GM19238 (cell line): ENCODE measurements around the gene DOCK6.

ENCODE experiments used
- DNase-seq: peaks from one replicate; pipeline ENCODE4 v3.0.0; 2011; ENCODE audit warnings: low spot score; ENCODE audit not compliant: insufficient read length

DOCK6 gene

DNA sequence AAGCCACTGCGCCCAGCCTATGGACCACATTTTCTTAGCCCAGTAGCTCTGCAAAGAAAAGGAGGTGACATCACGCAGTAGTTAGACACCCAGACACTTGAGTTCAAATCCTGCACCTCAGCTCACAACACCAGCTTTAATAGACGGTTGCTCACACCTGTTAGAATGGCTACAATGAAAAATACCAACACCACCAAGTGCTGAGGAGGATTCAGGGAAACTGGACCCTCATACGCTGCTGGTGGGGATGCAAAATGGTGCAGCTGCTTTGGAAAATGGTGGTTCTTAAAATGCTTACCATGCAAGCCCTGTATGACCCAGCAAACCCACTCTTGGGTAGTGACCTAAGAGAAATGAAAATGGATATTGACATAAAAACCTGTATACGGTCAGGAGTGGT lies 11.7 kb upstream of the DOCK6 start:
- DNase-seq = no peak

DNA sequence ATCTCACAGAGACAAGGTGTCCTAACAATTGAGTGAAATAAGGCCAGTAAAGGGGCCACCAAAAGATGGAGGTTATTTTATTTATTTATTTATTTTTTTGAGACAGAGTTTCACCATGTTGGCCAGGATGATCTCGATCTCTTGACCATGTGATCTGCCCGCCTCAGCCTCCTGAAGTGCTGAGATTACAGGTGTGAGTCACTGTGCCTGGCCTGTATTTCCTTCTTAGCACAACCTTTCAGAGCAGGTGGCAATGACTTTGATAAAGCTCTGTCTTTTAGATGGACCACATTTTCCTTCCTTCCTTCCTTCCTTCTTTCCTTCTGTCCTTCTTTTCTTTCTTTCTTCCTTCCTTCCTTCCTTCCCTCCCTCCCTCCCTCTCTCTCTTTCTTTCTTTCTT lies 11.0 kb upstream of the DOCK6 start:
- no peak for DNase-seq

DNA sequence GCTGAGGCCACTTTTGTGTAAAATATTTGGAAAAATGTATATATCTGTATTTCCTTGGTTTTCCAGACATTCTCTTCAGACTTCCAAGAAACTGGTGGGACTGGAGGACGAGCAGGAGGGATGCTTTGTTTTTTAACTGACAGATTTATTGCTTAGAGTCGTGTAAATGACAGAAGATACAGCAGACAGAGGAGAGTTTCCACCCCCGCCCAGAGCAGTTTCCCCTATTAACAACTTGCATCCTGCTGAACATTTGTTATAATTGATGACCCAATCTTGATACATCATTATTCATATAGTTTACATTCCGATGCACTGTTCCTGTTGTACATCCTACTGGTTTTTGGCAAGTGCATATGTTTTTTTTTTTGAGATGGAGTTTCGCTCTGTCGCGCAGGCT lies 7.1 kb upstream of the DOCK6 start:
- DNase-seq = no peak

GRCh38 chr19:11268783-11269267 lies 6.5 kb upstream of the DOCK6 start:
- no peak for DNase-seq

GRCh38 chr19:11267316-11268085 lies 5.2 kb upstream of the DOCK6 start:
- no peak for DNase-seq

DNA sequence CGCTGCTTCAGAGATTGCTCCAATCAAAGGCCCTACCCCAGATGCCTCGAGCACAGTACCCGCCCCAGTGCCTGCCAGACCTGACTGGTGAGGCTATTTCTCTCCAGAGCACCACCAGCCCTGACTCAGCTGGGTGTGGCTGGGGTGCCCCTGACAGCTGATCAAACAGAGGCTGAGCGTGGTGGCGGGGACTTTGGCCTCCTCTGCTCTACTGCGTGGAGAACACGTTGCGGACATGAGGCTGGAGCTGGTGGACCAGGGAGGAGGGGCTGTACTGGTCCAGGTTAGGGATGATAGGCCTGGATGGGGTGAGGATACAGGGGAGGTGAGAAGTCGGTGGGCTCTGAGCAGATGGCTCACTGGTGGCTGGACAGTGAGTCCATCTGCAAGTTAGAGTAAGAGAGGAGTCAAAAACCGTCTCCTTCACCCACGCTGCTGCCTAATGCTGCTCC lies 3.5 kb upstream of the DOCK6 start:
- DNase-seq = no peak

- no peak for DNase-seq
Measured at GRCh38 chr19:11265177-11265784, 3.0 kb upstream of the DOCK6 start.

- no peak for DNase-seq
Measured at GRCh38 chr19:11264452-11265176, 2.3 kb upstream of the DOCK6 start.

GRCh38 chr19:11263726-11264125 lies 1.4 kb upstream of the DOCK6 start:
- DNase-seq = no peak

- DNase-seq = no peak
Measured at GRCh38 chr19:11261431-11261970, 823 bp downstream of the DOCK6 start.

DNA sequence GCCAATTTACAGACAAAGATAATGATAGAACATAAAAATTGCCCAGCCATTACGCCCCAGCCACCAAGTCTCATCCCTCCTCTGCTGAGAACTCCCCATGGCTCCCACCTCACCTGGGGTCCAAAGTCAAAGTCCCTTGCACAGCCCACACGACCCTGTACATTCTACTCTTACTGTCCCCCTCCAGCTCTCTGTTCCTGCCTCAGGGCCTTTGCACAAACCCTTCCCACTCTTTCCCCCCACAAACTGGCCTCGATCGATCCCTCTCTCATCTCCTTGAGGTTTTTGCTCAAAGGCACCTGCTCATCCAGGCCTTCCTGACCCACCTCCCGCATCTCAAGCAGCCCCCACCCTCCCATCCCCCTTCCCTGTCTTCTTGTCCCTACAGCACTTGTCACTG lies 1.3 kb downstream of the DOCK6 start:
- DNase-seq = no peak

DNA sequence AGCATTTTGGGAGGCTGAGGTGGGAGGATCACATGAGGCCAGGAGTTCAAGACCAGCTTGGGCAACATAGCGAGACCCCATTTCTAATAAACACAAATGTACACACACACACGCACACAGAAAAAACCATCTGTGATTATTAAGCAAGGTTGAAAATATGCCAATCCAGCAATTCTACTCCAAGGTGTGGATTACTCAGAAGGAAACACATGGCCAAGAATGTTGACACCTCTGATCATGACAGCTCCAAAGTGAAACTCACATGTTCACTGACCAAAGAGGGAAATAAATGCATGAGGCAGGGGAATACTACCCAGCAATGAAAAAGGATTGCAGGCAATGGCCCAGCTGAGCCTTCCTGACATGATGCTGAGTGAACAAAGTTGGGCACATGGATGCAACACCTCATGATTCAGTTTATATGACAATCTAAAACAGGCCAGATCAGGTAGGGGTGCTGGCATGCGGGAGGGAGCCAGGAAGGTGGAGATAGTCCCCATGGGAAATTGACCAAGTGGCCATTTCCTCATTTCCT lies 4.4 kb downstream of the DOCK6 start:
- DNase-seq = no peak

- DNase-seq = no peak
Measured at GRCh38 chr19:11256189-11256588, 6.1 kb downstream of the DOCK6 start.

DNA sequence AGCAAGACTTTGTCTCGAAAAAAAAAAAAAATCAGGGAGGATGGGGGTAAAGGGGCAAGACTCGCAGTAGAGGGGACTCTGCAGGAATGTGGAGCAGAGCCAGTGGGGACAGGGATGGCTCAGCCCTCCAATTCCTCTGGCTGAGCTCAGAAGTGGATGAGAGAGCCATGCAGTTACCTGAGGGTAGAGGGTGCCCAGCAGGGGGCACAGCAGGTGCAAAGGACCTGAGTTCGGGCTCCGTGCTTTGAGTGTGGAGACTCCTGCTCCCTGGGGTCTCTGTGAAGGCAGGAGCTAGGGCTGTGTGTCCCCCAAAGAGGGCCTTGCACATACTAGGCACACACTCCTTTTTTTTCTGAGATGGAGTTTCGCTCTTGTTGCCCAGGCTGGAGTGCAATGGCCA lies 7.7 kb downstream of the DOCK6 start:
- DNase-seq = no peak

DNA sequence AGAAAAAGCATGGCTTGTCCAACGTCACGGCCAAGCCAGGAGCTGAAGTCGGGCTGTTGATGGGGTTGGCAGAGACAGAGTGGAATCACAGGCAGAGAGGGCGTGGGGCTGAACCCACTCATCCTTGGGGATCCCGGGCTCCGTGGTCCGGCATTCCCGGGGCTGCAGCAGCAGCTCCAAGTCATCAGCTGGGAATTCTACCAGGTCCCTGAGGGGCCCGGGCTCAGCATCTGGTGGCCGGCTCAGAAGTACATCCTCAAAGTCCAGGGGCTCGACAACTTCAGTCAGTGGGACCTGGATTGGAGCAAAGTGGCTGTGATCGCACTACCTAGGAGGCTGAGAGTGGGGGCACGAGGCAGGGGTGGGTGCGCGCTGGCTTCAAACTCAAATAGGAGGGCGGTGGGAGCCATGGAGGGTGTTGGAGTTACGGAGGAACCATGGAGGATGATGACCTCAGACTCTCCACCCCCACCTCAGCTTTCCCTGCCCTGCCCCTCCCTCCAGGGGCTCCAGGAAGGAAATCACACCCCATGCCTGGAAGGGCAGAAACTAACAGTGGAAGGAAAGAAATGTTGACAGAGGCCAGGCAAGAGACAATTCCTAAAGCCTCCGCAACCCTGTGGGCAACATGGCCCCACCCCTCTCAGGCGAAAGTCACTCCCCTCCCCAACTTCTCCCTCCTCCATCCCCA lies 9.5 kb downstream of the DOCK6 start:
- DNase-seq = no peak

DNA sequence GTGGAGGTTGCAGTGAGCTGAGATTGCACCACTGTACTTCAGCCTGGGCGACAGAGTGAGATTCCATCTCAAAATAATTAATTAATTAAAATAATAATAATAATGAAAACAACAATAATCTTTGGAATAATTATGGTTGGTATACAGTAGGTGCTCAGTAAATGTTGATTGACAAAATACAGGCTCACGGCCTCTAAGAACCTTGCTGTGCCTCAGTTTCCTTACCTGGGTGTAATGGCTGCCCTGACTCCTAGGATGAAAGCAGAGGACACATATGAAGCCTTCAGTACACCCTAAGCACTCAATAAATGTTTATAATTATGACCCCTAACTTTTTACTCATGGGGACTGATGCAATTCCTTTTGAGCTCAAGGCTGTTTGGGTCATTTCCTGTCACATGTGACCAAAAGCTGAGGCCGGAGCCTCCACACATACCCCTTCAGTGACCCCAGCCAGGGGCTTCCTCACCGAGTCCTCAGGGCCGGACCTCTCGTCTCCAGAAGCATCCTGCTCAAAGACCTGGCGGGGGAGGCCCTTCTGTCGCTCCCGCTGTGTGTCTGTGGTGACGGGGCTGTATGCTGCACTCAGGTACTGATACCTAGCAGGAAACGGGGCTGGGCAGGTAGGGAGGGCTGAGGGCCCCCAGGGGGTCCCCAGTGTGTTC lies 10.5 kb downstream of the DOCK6 start:
- no peak for DNase-seq

DNA sequence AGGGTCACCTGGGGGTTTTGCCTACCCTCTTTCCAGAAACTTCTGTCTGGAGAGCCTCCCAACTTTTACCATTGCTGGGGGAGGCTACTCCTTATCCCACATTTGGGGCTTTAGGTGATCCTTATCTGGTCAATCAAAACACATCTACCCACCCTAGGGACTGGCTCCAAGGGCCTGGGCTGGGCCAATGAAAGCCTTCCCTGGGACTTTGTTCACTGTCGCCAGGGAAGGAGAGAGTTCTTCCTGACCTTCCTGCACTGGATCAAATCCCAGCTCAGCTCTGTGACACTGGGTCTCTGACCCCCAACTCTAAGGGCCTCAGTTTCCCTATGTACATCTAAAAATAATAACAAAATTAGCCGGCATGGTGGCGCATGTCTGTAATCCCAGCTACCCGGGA lies 11.1 kb downstream of the DOCK6 start:
- DNase-seq = no peak

DNA sequence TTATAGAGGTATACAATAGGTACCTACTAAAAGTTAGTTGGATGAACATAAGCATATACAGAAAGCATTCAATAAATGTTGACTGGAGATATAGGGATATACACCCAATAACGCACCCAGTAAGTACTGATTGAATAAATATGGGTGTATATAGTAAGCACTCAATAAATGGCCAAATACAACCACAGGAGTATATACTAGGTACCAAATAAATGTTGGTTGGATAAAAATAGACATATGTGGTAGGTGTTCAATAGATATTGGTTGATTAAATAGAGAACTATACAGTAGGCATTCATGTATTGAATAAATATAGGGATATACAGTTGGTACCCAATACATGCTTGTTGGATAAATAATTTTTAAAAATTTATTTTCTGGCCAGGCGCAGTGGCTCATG lies 13.5 kb downstream of the DOCK6 start:
- DNase-seq = no peak

- no peak for DNase-seq
Measured at GRCh38 chr19:11247934-11248333, 14.4 kb downstream of the DOCK6 start.

GRCh38 chr19:11247391-11247790 lies 14.9 kb downstream of the DOCK6 start:
- DNase-seq = no peak

- DNase-seq = no peak
Measured at GRCh38 chr19:11246941-11247340, 15.4 kb downstream of the DOCK6 start.
